ENCODE results near the gene HCN2.

GRCh38 chr19:645912-646778 lies 56.5 kb downstream of the HCN2 start:
- TF ChIP-seq POLR2AphosphoS5 (IDR thresholded peaks at IDR 0.05; ENCODE audit: borderline replicate concordance, low read depth, low read length) (no peak), EZH2 (IDR thresholded peaks at IDR 0.05) (no peak), FOXP2 (optimal IDR thresholded peaks at IDR 0.05; ENCODE audit: control extremely low read depth, extremely low read length, insufficient read depth) (no peak)

All from SK-N-MC (cell line).